ENCODE data around the gene C1QTNF5. TPM values are rescaled to one million over a fixed set of nuclear protein-coding genes. Genes with fewer than 3 reads are reported as not detected.

C1QTNF5 gene
- polyA plus RNA-seq, 10 donors, result 15.2 to 36.1 (median 25.4) TPM

DNA sequence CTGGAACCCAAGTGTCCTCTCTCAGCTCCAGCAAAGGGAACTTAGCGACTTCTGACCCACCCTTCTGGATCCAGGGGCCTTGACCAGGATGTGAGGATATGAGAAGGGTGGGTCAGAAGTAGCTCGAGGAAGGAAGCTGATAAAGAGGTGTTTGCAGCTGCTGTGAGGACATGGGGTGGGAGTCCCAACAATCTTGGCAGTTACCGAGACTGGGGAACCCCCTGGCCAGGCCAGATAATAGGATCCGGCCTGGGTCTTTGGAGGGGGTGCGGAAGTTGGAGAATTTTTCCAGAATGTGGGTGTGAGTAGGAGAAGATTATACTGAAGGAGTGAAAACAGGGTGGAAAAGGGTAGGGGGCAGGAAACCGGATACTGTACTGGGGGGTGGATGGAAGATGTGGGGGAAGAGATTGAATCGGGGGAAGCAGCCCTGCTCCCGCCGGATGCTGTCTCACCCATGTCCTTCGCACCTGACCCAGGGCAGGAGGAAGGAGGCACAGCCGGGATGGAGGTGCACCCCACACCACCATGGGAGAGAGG lies 20.9 kb downstream of the C1QTNF5 start:
- DNase-seq, result peak in 1 of 3 donors; percentile 59

DNA sequence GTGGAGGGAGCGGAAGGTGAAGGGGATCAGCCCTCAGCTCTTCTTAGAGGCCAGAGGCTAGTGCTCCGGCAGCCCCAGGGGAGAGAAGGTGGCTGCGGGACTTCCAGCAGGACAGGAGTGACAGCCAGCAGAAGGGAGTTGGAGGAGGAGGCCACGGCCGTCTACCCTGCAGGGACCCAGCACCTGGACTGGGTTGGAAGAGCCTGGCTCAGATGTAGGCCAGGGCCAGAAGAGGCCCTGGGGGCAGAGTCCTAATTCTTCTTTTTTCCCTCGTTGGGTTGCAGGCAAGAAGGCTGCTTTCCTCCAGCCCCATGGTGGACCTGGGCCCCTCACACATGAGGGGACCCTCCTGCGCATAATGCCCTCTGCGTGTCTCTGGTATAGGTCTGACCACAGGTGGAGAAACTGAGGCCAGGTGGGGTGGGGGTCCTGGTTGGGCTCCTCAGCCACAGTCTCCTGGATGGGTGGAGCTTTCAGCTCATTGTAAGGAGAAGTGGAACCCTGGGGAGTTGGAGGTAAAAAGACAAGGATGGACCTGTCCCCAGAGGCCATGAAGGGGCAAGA lies 21.5 kb downstream of the C1QTNF5 start:
- DNase-seq, result no peak

DNA sequence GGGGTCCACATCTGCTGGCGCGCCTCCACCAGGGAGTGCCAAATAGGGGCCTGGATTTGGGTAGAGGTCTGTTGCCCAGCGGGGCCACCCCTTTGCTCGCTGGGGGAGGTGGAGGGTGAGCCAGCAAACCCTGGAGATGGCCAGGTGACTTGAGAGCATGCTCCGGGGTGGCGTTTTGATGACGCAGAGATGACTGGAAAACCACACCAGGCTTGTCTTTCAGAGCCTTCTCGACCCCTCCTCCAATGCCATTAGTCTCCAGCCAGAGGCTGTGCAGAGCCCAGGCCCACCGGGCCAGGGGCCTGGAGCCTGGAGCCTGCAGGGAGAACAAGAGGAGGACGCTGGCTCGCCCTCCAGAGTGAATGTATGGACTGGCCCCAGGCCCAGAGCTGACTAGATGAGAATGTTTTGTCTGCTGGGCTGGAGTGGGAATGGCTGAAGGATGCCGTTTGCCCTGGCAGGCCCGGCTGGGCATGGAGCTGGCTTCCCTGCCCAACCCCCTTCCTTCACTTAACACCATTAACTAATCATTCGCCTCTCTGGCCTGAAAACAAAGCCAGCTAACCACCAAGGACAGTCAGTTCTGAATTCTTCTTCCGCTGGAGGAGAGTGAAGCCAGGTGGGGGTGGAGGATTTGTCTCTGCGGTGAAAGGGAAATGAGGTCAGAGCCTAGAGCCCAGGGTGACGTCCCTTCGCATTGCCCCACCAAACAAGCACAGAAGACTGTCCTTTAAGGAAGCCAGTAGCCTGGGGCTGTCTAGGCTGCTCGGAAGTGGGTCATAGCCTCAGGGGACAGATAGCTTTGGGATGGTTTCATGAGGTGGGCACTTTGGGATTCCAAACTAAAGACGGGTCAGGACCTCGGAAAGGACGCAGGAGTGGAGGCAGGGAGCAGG lies 22.2 kb downstream of the C1QTNF5 start:
- DNase-seq, result peak in 1 of 3 donors; percentile 81

DNA sequence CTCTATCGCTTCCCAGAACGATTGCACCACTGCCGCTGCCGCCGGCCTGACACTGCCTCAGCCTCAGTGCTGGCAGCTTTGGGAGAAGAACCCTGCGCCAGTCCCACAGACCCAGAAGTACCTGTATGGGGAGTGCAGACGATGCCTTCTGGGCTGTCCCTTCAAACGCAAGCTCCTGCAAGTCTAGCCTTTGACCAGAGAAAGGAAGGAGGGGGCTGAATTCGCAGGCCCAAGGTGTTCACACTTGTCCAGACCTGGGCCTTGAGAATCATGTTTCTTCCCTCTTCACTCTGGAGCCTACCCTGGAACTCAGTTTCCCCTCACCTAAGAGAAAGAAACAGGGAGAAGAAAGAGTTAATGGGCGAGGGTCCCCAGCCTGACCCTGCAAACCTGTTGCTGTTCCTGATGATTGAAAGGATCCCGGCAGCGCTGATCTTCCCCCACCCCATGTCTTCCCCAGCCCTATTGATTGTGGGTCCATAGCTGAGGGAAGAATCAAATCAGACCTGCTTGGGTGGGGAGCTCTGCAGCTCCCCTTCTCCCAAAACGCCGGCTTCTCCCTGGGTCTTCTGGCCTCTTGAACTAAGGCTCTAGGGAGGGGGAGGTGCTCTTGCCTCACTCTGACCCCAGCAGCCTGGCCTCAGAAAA lies 23.0 kb downstream of the C1QTNF5 start:
- DNase-seq, result no peak

DNA sequence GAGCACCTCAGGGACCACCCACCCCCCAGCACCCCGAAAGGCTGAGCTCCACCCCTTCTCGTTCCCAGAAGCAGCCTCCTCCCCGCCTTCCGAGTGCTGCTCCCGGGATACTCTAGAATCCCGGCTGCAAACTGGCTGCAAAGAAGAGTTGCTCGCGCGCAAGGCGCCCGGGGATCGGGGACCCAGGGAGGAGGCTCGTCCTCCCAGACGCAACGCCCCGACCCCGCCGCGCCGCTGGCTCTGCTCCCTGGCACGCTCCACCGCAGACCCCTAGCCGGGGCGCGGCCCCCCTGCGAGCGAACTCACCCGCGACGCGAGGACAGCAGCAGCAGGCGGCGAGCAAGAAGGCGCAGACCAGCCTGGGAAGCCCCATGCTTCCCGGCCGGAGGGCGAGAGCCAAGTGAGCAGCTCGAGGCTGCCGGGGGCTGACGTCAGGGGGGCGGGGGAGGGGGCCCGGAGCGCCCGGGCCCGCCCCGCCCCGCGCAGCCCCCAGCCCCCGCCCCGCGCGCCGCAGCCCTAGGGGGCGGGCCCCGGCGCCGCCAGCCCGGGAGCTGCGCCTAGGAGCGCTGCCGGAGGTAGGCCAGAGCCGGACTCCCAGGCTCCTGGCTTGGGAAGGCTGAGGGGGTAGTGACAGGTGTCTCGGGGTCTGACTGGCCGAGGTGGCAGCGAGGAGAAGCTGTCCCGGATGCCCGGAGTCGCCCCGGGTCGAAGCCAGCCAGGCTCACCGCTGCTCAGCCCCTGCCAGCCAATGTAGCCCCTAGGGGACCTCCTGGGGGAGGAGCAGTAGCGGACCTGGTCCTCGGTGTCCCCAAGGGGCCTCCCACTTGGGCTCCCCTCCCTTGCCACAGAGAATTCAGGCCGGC lies 23.7 kb downstream of the C1QTNF5 start, which contains the start of gene MCAM:
MCAM (minus strand) TSS at position 402 of the 863 bp plus-strand sequence; CDS start at position 373, 29 bp downstream.
- DNase-seq, result peak in 2 of 3 donors; percentile 68 to 85

DNA sequence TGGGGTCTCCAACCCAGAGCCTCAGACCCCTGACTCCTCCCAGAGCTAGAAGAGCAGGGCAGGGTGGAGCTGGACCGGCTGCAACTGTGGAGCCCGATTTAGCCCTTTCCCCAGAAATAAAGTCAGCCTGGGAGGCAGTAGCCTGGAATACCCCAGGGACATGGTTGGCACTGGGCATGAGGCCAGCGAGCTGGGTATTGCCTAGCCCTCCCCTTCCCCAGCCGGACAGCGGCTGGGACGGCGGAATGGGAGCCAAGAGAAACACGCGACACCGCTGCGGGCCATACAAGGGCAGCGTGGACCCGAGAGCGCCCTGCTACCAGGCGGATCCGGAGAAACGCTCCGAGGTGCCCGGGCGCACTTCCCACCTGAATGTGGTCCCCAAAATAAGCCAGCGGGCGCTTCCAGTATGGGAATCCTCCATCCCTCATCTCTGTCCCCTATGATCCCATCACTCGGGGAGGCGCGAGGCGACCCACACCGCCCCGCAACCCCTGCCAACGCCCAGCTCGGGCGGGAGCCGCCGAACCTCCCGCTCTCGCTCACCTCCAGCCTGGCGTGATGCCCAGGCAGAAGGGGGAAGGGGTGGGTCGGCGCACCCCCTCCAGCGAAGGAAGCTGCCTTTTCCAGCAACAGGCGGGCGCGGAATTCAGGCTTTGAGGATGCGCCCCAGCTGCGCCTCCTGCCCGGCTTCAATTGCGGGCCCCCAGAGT lies 24.5 kb downstream of the C1QTNF5 start:
- DNase-seq, result peak in 2 of 3 donors; percentile 63 to 73

DNA sequence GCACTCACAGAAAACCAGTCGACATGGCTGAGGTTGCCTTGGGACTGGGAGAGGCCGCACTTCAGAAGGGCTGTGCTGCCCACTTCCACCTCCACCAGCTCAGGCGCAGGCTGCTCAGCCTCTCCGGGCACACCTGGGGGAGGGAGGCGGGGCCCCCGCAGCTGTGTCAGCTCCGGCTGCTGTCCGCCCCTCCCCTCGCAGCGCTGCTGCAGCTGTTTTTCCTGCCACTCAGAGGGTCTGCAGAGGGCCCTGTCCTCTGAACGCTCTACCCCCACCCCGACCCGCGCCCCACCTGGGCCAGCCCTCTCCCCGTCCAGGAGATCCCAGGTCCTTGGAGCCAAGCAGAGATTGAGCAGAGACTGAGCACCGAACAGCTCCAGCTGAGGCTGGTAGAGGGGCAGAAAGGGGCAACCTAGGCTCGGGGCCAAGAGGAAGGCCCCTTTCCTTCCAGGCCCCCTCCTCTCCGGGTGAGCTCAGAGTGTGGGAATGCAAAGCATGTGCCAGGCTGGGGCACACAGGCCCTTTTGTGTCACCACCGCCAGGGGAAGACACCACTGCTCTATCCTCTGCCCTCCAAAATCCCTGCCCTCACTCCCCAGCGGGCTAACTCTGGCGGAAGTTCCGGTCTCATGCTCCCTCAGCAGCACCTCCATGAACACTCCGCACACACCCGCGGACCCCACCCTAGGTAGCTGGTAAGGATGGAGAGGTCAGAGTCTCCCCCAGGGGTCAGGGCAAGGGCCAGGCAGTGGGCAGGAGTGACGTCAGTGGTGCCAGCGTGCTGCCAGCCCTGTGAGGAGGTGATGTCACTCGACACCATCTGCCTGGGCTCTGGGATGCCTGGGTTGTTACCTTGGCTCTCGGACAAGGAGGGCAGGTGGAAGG lies 25.3 kb downstream of the C1QTNF5 start:
- DNase-seq, result peak; percentile 55 to 80 (median 59)

DNA sequence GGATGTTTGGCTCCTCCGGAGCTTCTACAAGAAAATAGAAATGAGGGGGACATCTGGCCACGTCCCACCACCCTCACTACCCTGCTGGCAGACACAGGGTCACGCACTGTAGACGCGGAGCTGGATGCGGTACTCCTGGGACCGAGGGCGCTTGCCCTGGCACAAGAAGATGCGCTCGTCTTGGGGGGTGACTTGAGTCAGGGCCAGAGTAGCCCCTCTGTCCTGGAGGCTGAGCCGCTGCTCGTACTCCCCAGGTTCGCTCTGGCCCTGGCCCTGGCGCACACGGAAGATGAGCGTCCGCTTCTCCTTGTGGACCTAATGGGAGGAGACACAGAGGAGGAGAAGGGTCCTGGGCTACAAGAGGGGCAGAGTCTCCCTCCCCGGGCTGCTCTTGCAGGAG lies 26.0 kb downstream of the C1QTNF5 start:
- no peak for DNase-seq

DNA sequence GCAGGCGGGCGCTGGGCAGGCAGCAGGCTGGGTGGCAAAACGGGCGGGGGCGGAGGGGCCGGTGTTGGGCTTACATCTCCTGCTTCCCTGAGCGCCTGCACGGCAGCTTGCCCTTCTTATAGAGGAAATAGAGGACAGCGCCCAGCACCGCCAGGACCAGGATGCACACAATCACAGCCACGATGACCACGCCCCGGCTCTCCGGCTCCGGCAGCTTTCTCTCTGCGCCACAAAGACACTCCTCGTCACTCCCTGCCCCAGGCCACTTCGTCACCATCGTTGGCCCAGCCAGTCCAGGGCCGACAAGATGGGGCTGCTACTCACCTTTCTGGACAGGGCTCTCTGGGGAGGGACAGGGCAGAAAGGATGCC lies 30.0 kb downstream of the C1QTNF5 start:
- no peak for DNase-seq

DNA sequence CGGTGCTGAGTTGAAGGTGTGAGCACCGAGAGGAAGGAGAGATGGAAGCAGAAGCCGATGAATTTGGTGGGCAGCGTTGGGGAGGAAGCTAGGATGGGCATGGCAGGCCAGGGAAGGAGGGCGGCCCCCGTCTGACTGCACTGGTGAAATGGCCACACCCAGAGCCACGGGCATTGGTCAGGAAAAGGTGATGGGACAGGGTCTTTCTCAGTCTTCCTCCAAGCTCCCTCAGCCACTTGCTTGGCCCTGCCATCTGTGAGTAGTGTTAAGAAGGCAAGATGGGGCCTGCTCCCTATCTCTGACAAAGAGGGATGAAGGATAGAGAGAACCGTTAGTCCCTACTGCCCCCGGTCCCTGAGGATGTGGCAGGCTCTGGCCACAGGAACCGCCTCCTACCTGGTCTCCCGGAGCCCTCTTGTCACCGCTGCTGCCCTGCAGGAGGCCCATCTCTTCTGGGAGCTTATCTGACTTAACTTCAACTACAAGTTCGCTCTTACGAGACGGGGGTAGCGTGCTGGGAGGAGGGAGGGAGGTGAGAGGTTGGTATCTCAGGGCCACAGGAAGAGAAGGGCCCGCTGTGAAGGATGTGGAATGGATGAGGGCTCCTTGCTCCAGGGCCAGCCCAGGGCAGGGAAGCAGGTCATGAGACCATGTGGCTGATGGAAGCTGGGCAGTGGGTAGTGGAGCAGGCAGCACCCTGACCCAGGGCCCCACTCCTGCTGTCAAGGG lies 30.6 kb downstream of the C1QTNF5 start:
- no peak for DNase-seq

DNA sequence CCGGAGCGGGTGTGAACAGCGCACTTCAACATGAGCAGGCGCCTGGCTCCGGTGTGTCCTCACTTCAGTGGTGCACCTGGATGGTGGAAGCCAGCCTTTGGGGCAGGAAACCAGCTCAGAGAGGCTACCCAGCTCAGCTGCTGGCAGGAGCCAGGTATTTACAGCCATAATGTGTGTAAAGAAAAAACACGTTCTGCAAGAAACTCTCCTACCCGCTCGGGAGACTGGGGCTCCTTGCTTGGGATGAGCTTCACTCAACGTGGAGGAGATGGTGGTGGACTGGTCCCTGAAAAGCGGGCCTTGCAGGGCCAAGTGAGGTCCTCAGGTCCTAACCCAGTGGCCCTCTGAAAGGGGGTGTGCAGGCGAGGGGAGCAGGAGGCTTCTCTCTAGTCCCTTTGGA lies 31.3 kb downstream of the C1QTNF5 start:
- no peak for DNase-seq

DNA sequence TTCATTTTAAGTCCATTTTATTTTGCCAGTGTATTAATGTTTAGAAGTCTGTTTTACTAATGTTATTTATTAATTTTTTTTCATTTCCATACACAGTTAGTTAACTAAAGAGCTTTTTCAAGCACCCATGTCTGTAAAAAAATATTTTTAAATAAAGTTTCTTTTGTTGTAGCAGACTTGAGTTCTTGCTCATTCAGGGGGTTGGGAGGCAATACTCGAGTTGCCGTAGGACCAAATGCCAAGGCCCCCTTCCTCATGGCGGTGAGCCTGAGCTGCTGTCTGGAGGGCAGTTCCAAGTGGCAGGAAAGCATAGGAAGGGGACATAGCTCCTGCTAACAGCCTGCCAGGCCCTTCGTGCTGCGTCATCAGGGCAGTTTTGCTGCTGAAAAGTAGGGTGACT lies 32.7 kb downstream of the C1QTNF5 start:
- no peak for DNase-seq

DNA sequence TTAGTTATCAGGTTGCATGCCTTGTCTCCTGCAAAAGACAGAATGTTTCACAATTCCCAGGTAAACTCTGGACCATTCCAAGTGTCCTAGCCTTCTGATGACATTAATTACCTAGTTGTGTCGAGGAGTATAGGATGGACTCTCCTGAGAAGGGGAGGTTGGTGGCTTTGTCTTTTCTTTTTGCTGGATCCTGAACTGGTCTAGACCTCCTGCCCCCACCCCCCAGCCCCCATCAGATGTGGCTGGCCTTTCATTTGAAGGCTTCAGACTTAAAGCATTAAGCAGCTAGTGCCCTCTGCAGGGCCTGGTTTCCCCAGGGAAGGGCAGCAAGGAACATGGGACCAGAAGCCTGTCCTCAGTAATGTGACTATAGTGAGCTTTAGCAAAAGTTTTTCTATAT lies 33.5 kb downstream of the C1QTNF5 start:
- DNase-seq, result no peak

DNA sequence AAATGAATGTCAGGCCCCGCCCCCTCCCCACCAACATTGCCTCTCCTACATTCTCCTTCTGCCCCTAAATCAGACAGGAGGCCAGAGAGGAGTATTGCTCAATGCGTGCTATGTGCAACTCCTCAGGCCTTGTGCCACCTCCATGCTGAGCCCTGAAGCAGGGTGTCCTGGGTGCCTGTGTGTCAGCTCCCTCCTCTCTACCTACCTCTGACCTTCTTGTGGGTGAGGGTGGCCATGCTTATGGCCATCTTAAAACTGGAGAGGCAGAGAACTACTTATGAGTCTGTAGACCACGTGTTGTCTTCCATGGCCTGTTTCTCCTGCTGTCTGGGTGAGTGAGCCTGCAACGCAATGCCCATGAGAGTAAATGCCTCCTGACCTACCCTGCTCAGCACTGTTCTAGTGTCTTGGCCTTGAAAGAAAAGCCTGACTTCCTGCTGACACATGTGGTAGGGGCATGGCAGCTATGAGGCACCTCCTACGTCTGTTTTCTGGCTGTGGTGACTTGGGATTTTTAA lies 34.3 kb downstream of the C1QTNF5 start:
- no peak for DNase-seq

DNA sequence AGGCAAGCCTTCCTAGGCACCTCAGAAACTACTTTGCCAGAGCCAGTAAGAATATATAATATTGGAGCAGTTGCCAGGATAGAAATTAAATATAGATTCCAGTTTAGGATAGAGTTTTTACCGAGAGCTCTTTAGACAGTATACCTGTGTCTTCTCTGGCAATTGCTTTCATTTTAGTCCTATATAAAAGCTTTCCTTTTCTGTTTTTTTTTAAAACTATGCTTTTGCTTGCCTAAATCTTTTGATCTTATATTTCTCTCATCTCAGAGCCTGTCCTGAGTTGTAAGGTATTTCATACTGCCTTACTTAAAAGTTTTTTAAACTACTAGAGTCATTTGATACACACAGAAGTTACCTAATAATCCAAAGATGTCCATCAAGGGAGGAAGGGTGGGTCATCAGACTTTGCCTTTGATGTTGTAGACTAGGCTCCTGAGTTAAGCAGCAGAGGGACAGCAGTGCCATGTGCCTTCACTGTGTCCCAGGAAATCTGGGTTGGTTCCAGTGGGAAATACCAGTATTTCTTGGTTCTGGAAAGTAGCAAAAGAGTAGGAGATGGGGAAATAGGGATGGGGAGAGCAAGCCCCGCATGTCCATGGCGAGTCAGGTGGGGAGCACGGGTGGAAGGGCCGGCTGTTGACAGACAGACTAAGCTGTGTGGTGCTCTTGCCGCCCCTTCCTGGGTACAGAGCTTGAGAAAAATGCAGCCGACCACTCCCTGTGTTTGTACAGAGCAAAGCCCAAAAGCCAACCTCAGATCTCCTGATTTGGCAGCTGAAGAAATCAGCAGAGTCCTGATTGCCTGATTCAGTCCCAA lies 34.9 kb downstream of the C1QTNF5 start:
- no peak for DNase-seq

DNA sequence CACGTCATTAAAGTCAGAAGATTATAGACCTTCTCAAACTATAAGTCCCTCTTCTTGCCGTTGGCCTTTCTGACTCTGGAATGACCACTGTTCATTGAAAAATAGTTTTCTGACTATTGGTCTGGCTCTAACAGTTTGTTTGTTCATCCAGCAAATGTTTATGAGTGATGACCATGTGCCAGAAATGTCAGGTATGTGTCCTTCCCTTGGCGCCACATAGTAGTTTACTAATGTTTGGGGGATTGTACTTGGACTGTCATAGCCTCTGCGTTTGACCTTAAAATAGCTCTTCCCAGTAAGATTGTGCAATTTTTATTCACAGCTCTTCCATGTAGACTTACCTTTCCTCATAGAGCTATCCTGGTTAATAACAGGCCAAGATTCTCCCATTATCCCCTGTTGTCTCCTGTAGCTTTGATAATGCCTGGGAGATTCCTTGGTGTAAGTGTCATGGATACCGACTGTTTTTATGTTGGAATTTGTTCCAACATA lies 37.4 kb downstream of the C1QTNF5 start:
- DNase-seq, result no peak

DNA sequence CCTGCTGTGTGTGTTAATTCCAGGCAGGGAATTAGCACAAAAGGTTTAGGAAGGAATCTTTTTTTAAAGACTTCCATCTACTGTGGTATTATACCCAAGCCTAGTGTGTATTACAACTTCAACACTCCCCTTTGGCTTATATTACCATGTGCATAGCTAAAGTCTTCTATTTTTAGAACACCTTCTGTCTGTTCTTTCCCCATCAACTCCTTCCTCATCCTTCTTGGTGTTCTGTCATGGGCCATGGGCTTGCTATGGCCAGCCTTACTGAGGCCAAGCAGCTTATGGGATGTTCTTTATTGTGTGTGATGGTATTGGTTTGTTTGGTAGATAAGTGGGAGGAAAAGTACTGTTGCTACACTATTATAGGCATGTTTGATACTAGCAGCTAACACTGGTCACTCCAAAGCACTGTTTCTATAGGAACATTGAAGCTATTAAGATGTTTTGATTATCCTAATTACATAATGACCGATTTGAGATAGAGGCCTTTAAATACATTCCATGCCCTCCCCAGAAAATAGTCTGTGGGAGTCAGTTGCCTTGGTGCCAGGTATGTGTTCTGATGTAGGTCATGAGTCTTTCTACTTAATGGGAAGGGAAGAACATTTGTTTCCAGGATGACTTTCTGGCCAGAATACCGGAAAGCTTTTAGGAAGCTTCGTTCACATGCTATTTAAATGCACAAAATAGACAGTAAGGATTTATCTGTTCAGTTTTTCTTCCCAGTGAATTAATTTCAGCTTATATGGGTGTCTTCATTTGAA lies 40.3 kb downstream of the C1QTNF5 start:
- no peak for DNase-seq

Data from muscle of back (tissue), 11 donors.